Natural killer cell (primary cell): ENCODE data around the gene FXYD5. TPM values are rescaled to one million over a fixed set of nuclear protein-coding genes. Genes with fewer than 3 reads are reported as not detected.

ENCODE experiments used
- ATAC-seq, 3 donors: fragments of 150-1000 bp in 2 of 3; fragments of 200-7000 bp in 1 of 3; cut with Tn5 transposase; 1 replicate in 1 of 3; 2 replicates in 2 of 3; pipeline ENCODE4 v1.10.0; 2021; ENCODE audit warnings: mild to moderate bottlenecking in 2 of 3, moderate library complexity in 2 of 3
- DNase-seq, 2 donors: peaks; one replicate each; pipeline versions ENCODE4 v3.0.0 to v3.0.0-alpha.2; 2013 to 2021; ENCODE audit warnings: mixed read lengths in 1 of 2
- H3K27ac ChIP-seq: one replicate; pipeline ENCODE4 v1.5.1; 2013; ENCODE audit warnings: mild to moderate bottlenecking, low read length
- H3K27me3 ChIP-seq: one replicate; pipeline ENCODE4 v1.6.1; 2013; ENCODE audit warnings: low read length; ENCODE audit not compliant: control insufficient read depth, insufficient read depth
- H3K36me3 ChIP-seq: one replicate; pipeline ENCODE4 v1.6.1; 2013; ENCODE audit warnings: low read length; ENCODE audit not compliant: control insufficient read depth, insufficient read depth
- H3K4me1 ChIP-seq: one replicate; pipeline ENCODE4 v1.6.1; 2013; ENCODE audit warnings: low read length; ENCODE audit not compliant: control insufficient read depth, insufficient read depth
- H3K4me3 ChIP-seq: one replicate; pipeline ENCODE4 v1.5.1; 2013; ENCODE audit warnings: low read length
- H3K9me3 ChIP-seq: one replicate; pipeline ENCODE4 v1.6.1; 2013; ENCODE audit warnings: low read length; ENCODE audit not compliant: control insufficient read depth, insufficient read depth
- H3K27ac Mint-ChIP-seq, 2 donors: one replicate each; pipeline ENCODE4 v1.8.0; 2022; ENCODE audit warnings: mild to moderate bottlenecking in 2 of 2, mixed read lengths in 2 of 2, moderate library complexity in 1 of 2
- H3K27me3 Mint-ChIP-seq, 2 donors: one replicate each; pipeline ENCODE4 v1.8.0; 2022; ENCODE audit warnings: low read depth in 2 of 2, mixed read lengths in 2 of 2
- H3K36me3 Mint-ChIP-seq: one replicate; pipeline ENCODE4 v1.8.0; 2022; ENCODE audit warnings: mixed read lengths
- H3K4me1 Mint-ChIP-seq, 2 donors: one replicate each; pipeline ENCODE4 v1.8.0; 2022; ENCODE audit warnings: mixed read lengths in 2 of 2
- H3K4me3 Mint-ChIP-seq: one replicate; pipeline ENCODE4 v1.8.0; 2022; ENCODE audit warnings: mild to moderate bottlenecking, moderate library complexity, mixed read lengths
- H3K9me3 Mint-ChIP-seq, 2 donors: one replicate each; pipeline ENCODE4 v1.8.0; 2022; ENCODE audit warnings: mixed read lengths in 2 of 2
- WGBS: methylation state at CpG from one replicate; pipeline ENCODE4 v1.1.7; 2013; ENCODE audit warnings: missing lambda C conversion rate; ENCODE audit not compliant: insufficient coverage; 5-methylcytosine and 5-hydroxymethylcytosine counted together
- intact Hi-C: fragments of 100-400 bp; cut with micrococcal nuclease; formaldehyde crosslinking; loops from one replicate; pipeline ENCODE4 v1.14.2; 2022
- total RNA-seq, 4 donors: library from RNA; stranded (reverse); fragments of 120-200 nt in 1 of 4; gene quantifications; one replicate each; pipeline versions ENCODE4 v1.2.3 to v1.2.4, GENCODE V29; 2013 to 2022
- TF ChIP-seq, protein P1 (sequence below): fragments of 200-600 bp; IDR thresholded peaks from one replicate; pipeline ENCODE4 v1.8.0; 2022; ENCODE audit warnings: antibody characterized with exemption

Gene FXYD5, protein sequence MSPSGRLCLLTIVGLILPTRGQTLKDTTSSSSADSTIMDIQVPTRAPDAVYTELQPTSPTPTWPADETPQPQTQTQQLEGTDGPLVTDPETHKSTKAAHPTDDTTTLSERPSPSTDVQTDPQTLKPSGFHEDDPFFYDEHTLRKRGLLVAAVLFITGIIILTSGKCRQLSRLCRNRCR
- total RNA-seq = 100 to 1,000 TPM; 226 to 270 (median 231) TPM
- 328 TPM for total RNA-seq (2013)

DNA sequence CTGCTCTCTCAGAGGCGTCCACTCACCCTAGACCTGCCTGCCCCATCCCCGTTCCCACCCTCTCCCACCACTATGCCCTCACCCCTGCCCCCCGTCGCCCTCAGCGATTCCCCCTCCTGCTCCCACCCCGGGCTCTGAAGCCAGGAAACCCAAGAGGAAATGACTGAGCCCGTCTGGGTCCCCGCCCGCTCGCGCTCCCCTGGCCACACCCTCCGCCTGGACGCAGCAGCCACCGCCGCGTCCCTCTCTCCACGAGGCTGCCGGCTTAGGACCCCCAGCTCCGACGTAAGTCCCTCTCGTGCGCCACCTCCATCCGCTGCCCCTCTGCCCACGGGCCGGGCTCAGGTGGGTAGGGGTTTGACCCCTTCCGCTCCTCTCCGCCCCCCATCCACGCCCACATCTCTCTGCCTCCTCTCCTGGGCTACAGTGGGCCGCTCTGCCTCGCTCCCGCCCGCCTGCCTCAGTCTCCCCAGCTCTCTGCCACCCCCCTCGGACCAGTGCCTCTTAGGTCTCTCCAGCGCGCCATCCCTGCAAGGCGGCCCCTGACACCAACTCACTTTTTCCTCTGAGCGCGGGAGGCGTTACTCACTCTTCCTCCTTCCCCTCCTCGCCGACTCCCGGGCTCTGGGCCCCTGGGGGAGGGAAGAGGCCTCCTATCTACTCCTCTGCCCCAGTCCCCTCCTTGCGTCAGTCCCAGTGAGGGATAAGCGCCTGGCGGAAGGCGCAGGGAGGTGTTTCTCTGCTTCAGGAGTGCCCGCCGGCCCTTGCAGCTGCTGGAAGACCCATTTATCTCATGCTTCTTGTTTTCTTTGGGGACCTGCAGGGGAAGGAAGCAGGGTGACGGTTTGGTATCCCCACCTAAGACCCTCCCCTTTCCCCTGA is at the start of gene FXYD5:
Gene FXYD5, plus strand, starts transcription at position 211 of the 882 bp plus-strand sequence. CDS start 816 bp downstream, outside the sequence.
- DNase-seq (peak; percentile 63 to 79), ATAC-seq (peak; percentile 74 to 80 (median 75))
- WGBS = 0% methylated on average over 43 of the region's 49 CpGs
- Histone ChIP-seq H3K27me3 (no peaks in the 10 kb centered on the region), H3K36me3 (peaks cover 29% of the 10 kb centered on the region), H3K9me3 (no peaks in the 10 kb centered on the region), H3K27ac (peak within 1 kb of the TSS; percentile 80), H3K4me3 (peak within 1 kb of the TSS; percentile 80), H3K4me1 (peaks cover 35% of the 10 kb centered on the region)
- Mint-ChIP-seq H3K4me3 (peak within 1 kb of the TSS; percentile 100), H3K36me3 (peaks cover 17% of the 10 kb centered on the region), H3K27me3 (no peaks in the 10 kb centered on the region), H3K27ac (peak within 1 kb of the TSS; percentile 90 to 99), H3K4me1 (peaks cover 48% of the 10 kb centered on the region in 2 donors), H3K9me3 (no peaks in the 10 kb centered on the region)
- intact Hi-C loops = loop anchor here (5.0 kb wide), 1 partner anchor 113 kb away; the partner anchor contains the start of gene USF2
- TF ChIP-seq, protein P1, sequence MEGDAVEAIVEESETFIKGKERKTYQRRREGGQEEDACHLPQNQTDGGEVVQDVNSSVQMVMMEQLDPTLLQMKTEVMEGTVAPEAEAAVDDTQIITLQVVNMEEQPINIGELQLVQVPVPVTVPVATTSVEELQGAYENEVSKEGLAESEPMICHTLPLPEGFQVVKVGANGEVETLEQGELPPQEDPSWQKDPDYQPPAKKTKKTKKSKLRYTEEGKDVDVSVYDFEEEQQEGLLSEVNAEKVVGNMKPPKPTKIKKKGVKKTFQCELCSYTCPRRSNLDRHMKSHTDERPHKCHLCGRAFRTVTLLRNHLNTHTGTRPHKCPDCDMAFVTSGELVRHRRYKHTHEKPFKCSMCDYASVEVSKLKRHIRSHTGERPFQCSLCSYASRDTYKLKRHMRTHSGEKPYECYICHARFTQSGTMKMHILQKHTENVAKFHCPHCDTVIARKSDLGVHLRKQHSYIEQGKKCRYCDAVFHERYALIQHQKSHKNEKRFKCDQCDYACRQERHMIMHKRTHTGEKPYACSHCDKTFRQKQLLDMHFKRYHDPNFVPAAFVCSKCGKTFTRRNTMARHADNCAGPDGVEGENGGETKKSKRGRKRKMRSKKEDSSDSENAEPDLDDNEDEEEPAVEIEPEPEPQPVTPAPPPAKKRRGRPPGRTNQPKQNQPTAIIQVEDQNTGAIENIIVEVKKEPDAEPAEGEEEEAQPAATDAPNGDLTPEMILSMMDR = no peak

DNA sequence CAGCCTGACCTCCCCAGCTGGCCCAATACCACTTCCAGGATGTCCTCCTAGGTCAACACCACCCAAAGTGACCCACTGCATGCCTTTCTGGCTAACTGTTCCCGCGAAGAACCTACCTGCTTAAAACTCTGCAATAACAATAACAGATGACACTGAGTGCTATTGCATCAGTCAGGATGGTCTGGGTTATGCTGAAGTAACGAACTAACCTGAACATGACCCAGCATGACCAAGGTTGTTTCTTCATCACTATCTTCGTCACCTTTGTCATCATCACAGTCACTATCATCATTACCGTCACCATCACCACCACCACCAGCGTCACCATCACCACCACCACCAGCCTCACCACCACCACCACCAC is 49.5 kb upstream of the FXYD5 start:
- peak in 1 of 3 donors; percentile 26 for ATAC-seq
- intact Hi-C loops = no loop called here
- no peaks in the 10 kb centered on the region for H3K27me3 ChIP-seq

DNA sequence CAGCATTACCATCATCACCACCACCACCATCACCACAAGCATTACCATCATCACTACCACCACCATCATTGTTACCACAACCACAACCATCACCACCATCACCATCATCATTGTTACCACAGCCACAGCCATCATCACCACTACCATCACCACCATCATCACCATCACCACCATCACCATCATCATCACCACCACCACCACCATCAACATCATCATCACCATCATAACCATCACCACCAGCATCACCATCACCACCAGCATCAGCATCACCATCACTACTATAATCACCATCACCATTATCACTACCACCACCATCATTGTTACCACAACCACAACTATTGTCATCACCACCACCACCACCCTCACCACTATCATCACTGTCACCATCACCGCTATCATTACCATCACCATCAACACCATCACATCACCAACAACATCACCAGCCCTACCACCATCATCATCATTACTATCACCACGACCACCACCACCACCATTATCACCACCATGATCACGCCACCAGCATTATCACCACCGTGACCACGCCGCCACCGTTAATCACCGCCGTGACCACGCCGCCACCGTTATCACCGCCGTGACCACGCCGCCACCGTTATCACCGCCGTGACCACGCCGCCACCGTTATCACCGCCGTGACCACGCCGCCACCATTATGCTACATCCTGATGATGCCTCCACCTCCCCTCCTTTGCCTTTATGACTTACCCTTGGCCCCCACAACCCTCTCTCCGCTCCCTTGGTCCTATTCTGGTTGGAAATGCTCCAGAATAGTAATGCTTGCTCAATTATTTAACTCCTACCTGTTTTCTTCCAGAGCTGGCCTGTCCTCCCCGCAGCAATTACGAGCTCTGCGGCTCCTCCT is 48.9 kb upstream of the FXYD5 start:
- intact Hi-C loops = no loop called here
- no peak for DNase-seq
- no peaks in the 10 kb centered on the region for H3K27me3 ChIP-seq
- TF ChIP-seq, protein P1 = no peak
- H3K4me3 ChIP-seq = no peak overlapping the region
- H3K27ac Mint-ChIP-seq = no peak overlapping the region
- H3K9me3 Mint-ChIP-seq = no peaks in the 10 kb centered on the region
- ATAC-seq = peak in 2 of 3 donors; percentile 21 to 42
- no peaks in the 10 kb centered on the region for H3K4me1 ChIP-seq
- H3K4me1 Mint-ChIP-seq = no peaks in the 10 kb centered on the region
- H3K27ac ChIP-seq = no peak overlapping the region
- no peak overlapping the region for H3K4me3 Mint-ChIP-seq
- WGBS = 90% methylated on average over 30 of the region's 30 CpGs
- H3K9me3 ChIP-seq = peaks cover 5% of the 10 kb centered on the region
- H3K27me3 Mint-ChIP-seq = peaks cover 0 to 6% of the 10 kb centered on the region in 2 donors
- H3K36me3 ChIP-seq = no peaks in the 10 kb centered on the region
- H3K36me3 Mint-ChIP-seq = no peaks in the 10 kb centered on the region

More for the DNA sequence above, 49.5 kb upstream of the FXYD5 start:
- Histone ChIP-seq H3K27ac (no peak overlapping the region), H3K4me1 (no peaks in the 10 kb centered on the region), H3K36me3 (no peaks in the 10 kb centered on the region), H3K4me3 (no peak overlapping the region), H3K9me3 (peaks cover 5% of the 10 kb centered on the region)
- no peaks in the 10 kb centered on the region for H3K36me3 Mint-ChIP-seq
- H3K27me3 Mint-ChIP-seq = peaks cover 0 to 6% of the 10 kb centered on the region in 2 donors
- TF ChIP-seq, protein P1 = no peak
- no peak overlapping the region for H3K4me3 Mint-ChIP-seq
- no peaks in the 10 kb centered on the region for H3K9me3 Mint-ChIP-seq
- DNase-seq = no peak
- H3K27ac Mint-ChIP-seq = no peak overlapping the region
- WGBS = 92% methylated on average over 6 of the region's 6 CpGs
- no peaks in the 10 kb centered on the region for H3K4me1 Mint-ChIP-seq
